Liver (tissue), 3 donors: ENCODE results near the gene NAA40.

Experiments used
- CTCF ChIP-seq: fragments of 150-350 bp; IDR thresholded peaks from 2 replicates; pipeline ENCODE4 v1.5.1; 2017; ENCODE audit warnings: improper control_type of control experiment, low read depth, low read length; ENCODE audit not compliant: missing input control
- FOXA1 ChIP-seq: IDR thresholded peaks from 2 replicates; pipeline ENCODE4 v1.6.1; 2016; ENCODE audit warnings: antibody characterized with exemption
- HNF4A ChIP-seq, 2 donors: conservative IDR thresholded peaks; 2 replicates each; pipeline ENCODE4 v1.6.1; 2016; ENCODE audit warnings: antibody characterized with exemption in 2 of 2, mild to moderate bottlenecking in 2 of 2
- RAD21 ChIP-seq, 2 donors: IDR thresholded peaks; 2 replicates each; pipeline ENCODE4 v1.6.1; 2016; ENCODE audit warnings: antibody characterized with exemption in 2 of 2, mild to moderate bottlenecking in 2 of 2
- TF ChIP-seq, protein P1 (sequence below): IDR thresholded peaks from 2 replicates; pipeline ENCODE4 v1.6.1; 2016; ENCODE audit warnings: antibody characterized with exemption
- donor health status: healthy.
- donor health status: healthy.

- no peak for TF ChIP-seq CTCF
- no peak for TF ChIP-seq FOXA1
- TF ChIP-seq, protein P1, sequence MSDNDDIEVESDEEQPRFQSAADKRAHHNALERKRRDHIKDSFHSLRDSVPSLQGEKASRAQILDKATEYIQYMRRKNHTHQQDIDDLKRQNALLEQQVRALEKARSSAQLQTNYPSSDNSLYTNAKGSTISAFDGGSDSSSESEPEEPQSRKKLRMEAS: no peak
- TF ChIP-seq HNF4A (conservative IDR thresholded peaks at IDR 0.05): no peak
- no peak for TF ChIP-seq RAD21 (IDR thresholded peaks at IDR 0.05)
These were observed 20.9 kb upstream of the NAA40 start for GRCh38 chr11:63917692-63918506.
